HCT116 (cell line): Measurements from ENCODE around the gene RFC4. TPM values are rescaled to one million over a fixed set of nuclear protein-coding genes. Genes with fewer than 3 reads are reported as not detected.

Source experiments
- ATAC-seq: fragments of 200-7000 bp; cut with Tn5 transposase; 2 replicates; pipeline ENCODE4 v1.9.1; 2020; ENCODE audit warnings: mild to moderate bottlenecking, moderate library complexity
- BruUV-seq: library from RNA; stranded (reverse); fragments of 400-500 nt; replicated peaks from 2 replicates; lab custom pipeline; 2021; lab: Mats Ljungman, UMichigan
- CTCF ChIA-PET: fragments of 300-600 bp; sonication (Branson Sonifier 250); formaldehyde crosslinking; loops from one replicate; lab custom pipeline; 2021; ENCODE audit warnings: antibody characterized with exemption; lab: Charles Lee
- POLR2A ChIA-PET: fragments of 300-600, 350-600 bp; sonication (Branson Sonifier 250); formaldehyde crosslinking; loops from one replicate; lab custom pipeline; 2021; ENCODE audit warnings: antibody characterized with exemption; lab: Charles Lee
- RAD21 ChIA-PET, 2 experiments: fragments of 300-600 bp; sonication (Branson Sonifier 250); formaldehyde crosslinking; loops; one replicate each; lab custom pipeline; 2023; ENCODE audit warnings: low total read pairs in 2 of 2; ENCODE audit not compliant: uncharacterized antibody in 2 of 2, unreplicated experiment in 2 of 2, low non-redundant PET in 1 of 2; lab: Charles Lee
- DNase-seq: peaks from one replicate; pipeline ENCODE4 v3.0.0-alpha.2; 2010; ENCODE audit warnings: low read depth, low spot score
- H2AFZ ChIP-seq: fragments of 200-600 bp; shearing (Covaris generic), sonication (generic); 2 replicates; pipeline ENCODE4 v1.6.1; 2017; ENCODE audit warnings: low read depth, mixed run types, mixed read lengths, antibody characterized with exemption, low read length; ENCODE audit not compliant: poor library complexity, severe bottlenecking
- H3K27ac ChIP-seq: 2 replicates; pipeline ENCODE4 v1.5.1; 2012; ENCODE audit warnings: low read depth, low read length
- H3K27me3 ChIP-seq: fragments of 200-600 bp; sonication (generic); 2 replicates; pipeline ENCODE4 v1.6.1; 2016; ENCODE audit warnings: mixed run types, low read length, mixed read lengths; ENCODE audit not compliant: insufficient read depth
- H3K36me3 ChIP-seq, 2 experiments: fragments of 200-500 bp in 1 of 2; fragments of 200-600 bp in 1 of 2; sonication (Bioruptor generic) in 1 of 2; sonication (generic) in 1 of 2; 2 replicates each; pipeline versions ENCODE4 v1.5.1 to v1.6.1; 2014 to 2016; ENCODE audit warnings: low read length in 2 of 2, inconsistent platforms in 1 of 2, mixed read lengths in 1 of 2, mixed run types in 1 of 2; ENCODE audit not compliant: insufficient read depth in 2 of 2, control insufficient read depth in 1 of 2
- H3K4me1 ChIP-seq, 2 experiments: fragments of 200-600 bp in 1 of 2; sonication (generic) in 1 of 2; 2 replicates each; pipeline versions ENCODE4 v1.5.1 to v1.6.1; 2012 to 2017; ENCODE audit warnings: low read length in 2 of 2, inconsistent platforms in 1 of 2, mild to moderate bottlenecking in 1 of 2, mixed read lengths in 1 of 2, mixed run types in 1 of 2, moderate library complexity in 1 of 2; ENCODE audit not compliant: insufficient read depth in 2 of 2, control insufficient read depth in 1 of 2
- H3K4me2 ChIP-seq: fragments of 200-600 bp; sonication (generic); 2 replicates; pipeline ENCODE4 v1.6.1; 2017; ENCODE audit warnings: mixed run types, low read length, mixed read lengths
- H3K4me3 ChIP-seq, 2 experiments: fragments of 200-600 bp in 1 of 2; sonication (generic) in 1 of 2; replicated peaks in 1 of 2; 2 replicates each; pipeline ENCODE4 v1.5.1; 2011 to 2016; ENCODE audit warnings: low read length in 2 of 2, control low read depth in 1 of 2, low read depth in 1 of 2, mild to moderate bottlenecking in 1 of 2, mixed read lengths in 1 of 2, mixed run types in 1 of 2
- H3K79me2 ChIP-seq: fragments of 200-600 bp; sonication (generic); 2 replicates; pipeline ENCODE4 v1.6.1; 2017; ENCODE audit warnings: mild to moderate bottlenecking, mixed run types, low read length, moderate library complexity, mixed read lengths; ENCODE audit not compliant: insufficient read depth
- H3K9ac ChIP-seq: fragments of 200-600 bp; sonication (generic); 2 replicates; pipeline ENCODE4 v1.6.1; 2016; ENCODE audit warnings: low read length, mixed read lengths
- H3K9me2 ChIP-seq: fragments of 200-600 bp; sonication (generic), shearing (Covaris generic); 2 replicates; pipeline ENCODE4 v1.6.1; 2017; ENCODE audit warnings: mixed run types, mild to moderate bottlenecking, moderate library complexity; ENCODE audit not compliant: insufficient read depth
- H3K9me3 ChIP-seq, 2 experiments: fragments of 200-500 bp in 1 of 2; fragments of 200-600 bp in 1 of 2; sonication (Bioruptor generic) in 1 of 2; sonication (generic) in 1 of 2; 2 replicates each; pipeline ENCODE4 v1.6.1; 2014 to 2017; ENCODE audit warnings: low read length in 2 of 2, mixed read lengths in 2 of 2, inconsistent platforms in 1 of 2, low read depth in 1 of 2, mild to moderate bottlenecking in 1 of 2, mixed run types in 1 of 2, moderate library complexity in 1 of 2; ENCODE audit not compliant: control insufficient read depth in 1 of 2, insufficient read depth in 1 of 2
- H4K20me1 ChIP-seq: fragments of 200-600 bp; sonication (generic), shearing (Covaris generic); 2 replicates; pipeline ENCODE4 v1.6.1; 2017; ENCODE audit warnings: mixed run types, mild to moderate bottlenecking, moderate library complexity; ENCODE audit not compliant: insufficient read depth
- CBX3 ChIP-seq: IDR thresholded peaks from 2 replicates; pipeline ENCODE4 v1.6.1; 2012; ENCODE audit warnings: low read depth
- EGR1 ChIP-seq: IDR thresholded peaks from 2 replicates; pipeline ENCODE4 v1.6.1; 2012; ENCODE audit warnings: low read depth
- ELF1 ChIP-seq: IDR thresholded peaks from 2 replicates; pipeline ENCODE4 v1.6.1; 2012; ENCODE audit warnings: low read depth, borderline replicate concordance
- EZH2 ChIP-seq: fragments of 200-600 bp; sonication (generic); IDR thresholded peaks from 2 replicates; pipeline ENCODE4 v1.6.1; 2017; ENCODE audit warnings: antibody characterized with exemption, mixed run types
- FOSL1 ChIP-seq: IDR thresholded peaks from 2 replicates; pipeline ENCODE4 v1.6.1; 2012; ENCODE audit warnings: low read depth
- JUND ChIP-seq: IDR thresholded peaks from 2 replicates; pipeline ENCODE4 v1.6.1; 2012
- POLR2A ChIP-seq: IDR thresholded peaks from 2 replicates; pipeline ENCODE4 v1.7.0; 2011; ENCODE audit warnings: borderline replicate concordance; ENCODE audit not compliant: insufficient read depth, insufficient read length; ENCODE audit errors: extremely low read depth
- POLR2AphosphoS5 ChIP-seq: IDR thresholded peaks from 2 replicates; pipeline ENCODE4 v1.6.1; 2011; ENCODE audit warnings: mild to moderate bottlenecking, low read depth, low read length, moderate library complexity
- RAD21 ChIP-seq: IDR thresholded peaks from 2 replicates; pipeline ENCODE4 v1.6.1; 2012; ENCODE audit warnings: low read depth, mild to moderate bottlenecking
- SIN3A ChIP-seq: IDR thresholded peaks from 2 replicates; pipeline ENCODE4 v1.6.1; 2012; ENCODE audit warnings: low read depth
- SRF ChIP-seq: IDR thresholded peaks from 2 replicates; pipeline ENCODE4 v1.6.1; 2012; ENCODE audit warnings: low read depth
- TCF7L2 ChIP-seq: IDR thresholded peaks from 2 replicates; pipeline ENCODE4 v1.7.0; 2011; ENCODE audit warnings: borderline replicate concordance, inconsistent platforms; ENCODE audit not compliant: insufficient read depth, insufficient read length; ENCODE audit errors: extremely low read depth
- YY1 ChIP-seq: IDR thresholded peaks from 2 replicates; pipeline ENCODE4 v1.6.1; 2011; ENCODE audit warnings: low read length, low read depth, moderate library complexity, mild to moderate bottlenecking; ENCODE audit not compliant: insufficient replicate concordance; ENCODE audit errors: extremely low read depth
- ZFX ChIP-seq: fragments of 450-650 bp; IDR thresholded peaks from 2 replicates; pipeline ENCODE4 v1.6.1; 2017
- ZNF274 ChIP-seq: fragments of 200-500 bp; sonication (Bioruptor generic); IDR thresholded peaks from 2 replicates; pipeline ENCODE4 v1.6.1; 2014; ENCODE audit warnings: mild to moderate bottlenecking, low read depth, low read length, inconsistent platforms
- intact Hi-C: fragments of 100-400 bp; cut with micrococcal nuclease; formaldehyde crosslinking; loops from 2 replicates; pipeline ENCODE4 v1.10.0; 2022
- total RNA-seq: library from RNA; stranded (reverse); gene quantifications from one replicate; pipeline ENCODE4 v1.2.1, GENCODE V29; 2021; ENCODE audit not compliant: unreplicated experiment
- TF ChIP-seq, protein P1 (sequence below): IDR thresholded peaks from 2 replicates; pipeline ENCODE4 v1.6.1; 2012
- TF ChIP-seq, protein P2 (sequence below), 3 experiments: fragments of 200-600 bp in 1 of 3; sonication (generic) in 1 of 3; IDR thresholded peaks in 2 of 3; conservative IDR thresholded peaks in 1 of 3; 2 replicates each; pipeline ENCODE4 v1.5.1; 2012 to 2017; ENCODE audit warnings: low read depth in 2 of 3, low read length in 2 of 3, antibody characterized with exemption in 1 of 3, borderline replicate concordance in 1 of 3, control low read depth in 1 of 3, mild to moderate bottlenecking in 1 of 3, mixed read lengths in 1 of 3, mixed run types in 1 of 3, moderate library complexity in 1 of 3; ENCODE audit not compliant: insufficient read depth in 1 of 3
- TF ChIP-seq, protein P3 (sequence below): IDR thresholded peaks from 2 replicates; pipeline ENCODE4 v1.6.1; 2012; ENCODE audit warnings: low read depth
- TF ChIP-seq, protein P4 (sequence below): IDR thresholded peaks from 2 replicates; pipeline ENCODE4 v1.6.1; 2011; ENCODE audit warnings: mild to moderate bottlenecking, low read length, moderate library complexity; ENCODE audit not compliant: insufficient replicate concordance; ENCODE audit errors: extremely low read depth

The RFC4 gene
- total RNA-seq, 1 experiment from 2014 or later: 86.2 TPM

DNA sequence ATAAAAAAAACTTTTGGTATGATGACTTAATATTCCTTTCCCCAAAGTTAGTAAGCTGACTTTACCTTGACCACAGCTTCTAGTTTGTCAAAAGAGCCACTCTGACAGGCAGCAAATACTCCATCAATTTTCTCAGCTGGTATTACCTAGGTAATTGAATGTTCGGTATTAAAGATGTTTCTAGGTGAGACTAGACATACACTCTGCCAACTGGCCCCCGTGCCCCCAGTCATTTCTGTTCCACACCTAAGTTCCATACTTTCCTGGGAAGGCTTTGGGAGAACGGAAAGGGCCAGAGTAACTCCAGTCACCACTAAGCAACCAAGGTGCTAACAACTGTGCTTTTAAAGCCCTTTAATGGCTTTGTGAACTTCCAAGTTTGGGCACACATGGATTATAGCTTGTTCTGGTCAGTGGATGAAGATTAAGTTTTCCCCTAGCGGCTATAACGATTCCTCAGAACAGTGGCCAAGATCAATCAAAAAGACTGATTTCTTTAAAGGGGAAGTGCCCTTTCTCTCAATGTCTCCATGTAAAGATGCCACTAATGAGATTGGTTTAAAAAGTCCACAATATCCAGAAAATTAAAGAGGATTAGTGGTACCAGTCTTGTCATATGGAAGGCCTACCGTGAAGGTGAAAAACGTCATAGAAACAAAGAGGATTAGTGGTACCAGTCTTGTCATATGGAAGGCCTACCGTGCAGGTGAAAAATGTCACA lies 15.9 kb downstream of the RFC4 start:
- H3K4me3 ChIP-seq: no peak overlapping the region
- peaks cover 0 to 3% of the 10 kb centered on the region in 2 experiments; a peak in 1 of 4 replicates for H3K4me1 ChIP-seq
- DNase-seq (no peak), ATAC-seq (peak; percentile 61)
- H3K27me3 ChIP-seq: no peaks in the 10 kb centered on the region
- peaks cover 52 to 63% of the 10 kb centered on the region in 2 experiments for H3K36me3 ChIP-seq
- H3K79me2 ChIP-seq: peaks cover 35% of the 10 kb centered on the region
- RAD21 ChIA-PET: no interaction called here
- no TSS peak for BruUV-seq
- CTCF ChIA-PET: interaction anchor here (0.6 to 1.6 kb wide), 3 partner anchors 31 to 249 kb away, joined by 3 to 4 read pairs (median 3); no protein-coding TSS in a partner anchor
- no peak overlapping the region for H3K4me2 ChIP-seq
- intact Hi-C loops: no loop called here
- H3K27ac ChIP-seq: peak overlapping the region; percentile 20; the same call in 1 of the 2 replicates
- peaks cover 36% of the 10 kb centered on the region for H4K20me1 ChIP-seq
- no peak overlapping the region for H2AFZ ChIP-seq
- H3K9me2 ChIP-seq: no peaks in the 10 kb centered on the region
- H3K9ac ChIP-seq: no peak overlapping the region
- no peaks in the 10 kb centered on the region for H3K9me3 ChIP-seq
- POLR2A ChIA-PET: interaction anchor here (0.9 to 1.6 kb wide), 5 partner anchors 16 to 375 kb away, joined by 3 to 4 read pairs (median 4); partner anchors contain the start of gene RFC4
- TF ChIP-seq, protein P1, sequence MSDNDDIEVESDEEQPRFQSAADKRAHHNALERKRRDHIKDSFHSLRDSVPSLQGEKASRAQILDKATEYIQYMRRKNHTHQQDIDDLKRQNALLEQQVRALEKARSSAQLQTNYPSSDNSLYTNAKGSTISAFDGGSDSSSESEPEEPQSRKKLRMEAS: no peak; the same call in none of the 2 replicates
- TF ChIP-seq CBX3 (no peak), SIN3A (peak; percentile 81), YY1 (no peak), EZH2 (no peak), POLR2A (no peak), ZNF274 (no peak), FOSL1 (no peak; the same call in none of the 2 replicates), ELF1 (no peak; the same call in 1 of the 2 replicates), TCF7L2 (no peak), SRF (no peak; the same call in none of the 2 replicates), POLR2AphosphoS5 (peak; percentile 80), EGR1 (0 out of 2 replicates have a peak, but pooled peaks have one; percentile 25), ZFX (no peak), RAD21 (no peak), JUND (peak; percentile 61; the same call in 1 of the 2 replicates)
- TF ChIP-seq, protein P2, sequence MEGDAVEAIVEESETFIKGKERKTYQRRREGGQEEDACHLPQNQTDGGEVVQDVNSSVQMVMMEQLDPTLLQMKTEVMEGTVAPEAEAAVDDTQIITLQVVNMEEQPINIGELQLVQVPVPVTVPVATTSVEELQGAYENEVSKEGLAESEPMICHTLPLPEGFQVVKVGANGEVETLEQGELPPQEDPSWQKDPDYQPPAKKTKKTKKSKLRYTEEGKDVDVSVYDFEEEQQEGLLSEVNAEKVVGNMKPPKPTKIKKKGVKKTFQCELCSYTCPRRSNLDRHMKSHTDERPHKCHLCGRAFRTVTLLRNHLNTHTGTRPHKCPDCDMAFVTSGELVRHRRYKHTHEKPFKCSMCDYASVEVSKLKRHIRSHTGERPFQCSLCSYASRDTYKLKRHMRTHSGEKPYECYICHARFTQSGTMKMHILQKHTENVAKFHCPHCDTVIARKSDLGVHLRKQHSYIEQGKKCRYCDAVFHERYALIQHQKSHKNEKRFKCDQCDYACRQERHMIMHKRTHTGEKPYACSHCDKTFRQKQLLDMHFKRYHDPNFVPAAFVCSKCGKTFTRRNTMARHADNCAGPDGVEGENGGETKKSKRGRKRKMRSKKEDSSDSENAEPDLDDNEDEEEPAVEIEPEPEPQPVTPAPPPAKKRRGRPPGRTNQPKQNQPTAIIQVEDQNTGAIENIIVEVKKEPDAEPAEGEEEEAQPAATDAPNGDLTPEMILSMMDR (IDR thresholded peaks at IDR 0.05 in 2 of 3, conservative IDR thresholded peaks at IDR 0.05 in 1 of 3; ENCODE audit: borderline replicate concordance in 1 of 3, insufficient read depth in 1 of 3, low read depth in 2 of 3, low read length in 2 of 3): 0 out of 6 replicates have a peak, but pooled peaks of 1 of the 3 experiments have one; percentile 15
- TF ChIP-seq, protein P3, sequence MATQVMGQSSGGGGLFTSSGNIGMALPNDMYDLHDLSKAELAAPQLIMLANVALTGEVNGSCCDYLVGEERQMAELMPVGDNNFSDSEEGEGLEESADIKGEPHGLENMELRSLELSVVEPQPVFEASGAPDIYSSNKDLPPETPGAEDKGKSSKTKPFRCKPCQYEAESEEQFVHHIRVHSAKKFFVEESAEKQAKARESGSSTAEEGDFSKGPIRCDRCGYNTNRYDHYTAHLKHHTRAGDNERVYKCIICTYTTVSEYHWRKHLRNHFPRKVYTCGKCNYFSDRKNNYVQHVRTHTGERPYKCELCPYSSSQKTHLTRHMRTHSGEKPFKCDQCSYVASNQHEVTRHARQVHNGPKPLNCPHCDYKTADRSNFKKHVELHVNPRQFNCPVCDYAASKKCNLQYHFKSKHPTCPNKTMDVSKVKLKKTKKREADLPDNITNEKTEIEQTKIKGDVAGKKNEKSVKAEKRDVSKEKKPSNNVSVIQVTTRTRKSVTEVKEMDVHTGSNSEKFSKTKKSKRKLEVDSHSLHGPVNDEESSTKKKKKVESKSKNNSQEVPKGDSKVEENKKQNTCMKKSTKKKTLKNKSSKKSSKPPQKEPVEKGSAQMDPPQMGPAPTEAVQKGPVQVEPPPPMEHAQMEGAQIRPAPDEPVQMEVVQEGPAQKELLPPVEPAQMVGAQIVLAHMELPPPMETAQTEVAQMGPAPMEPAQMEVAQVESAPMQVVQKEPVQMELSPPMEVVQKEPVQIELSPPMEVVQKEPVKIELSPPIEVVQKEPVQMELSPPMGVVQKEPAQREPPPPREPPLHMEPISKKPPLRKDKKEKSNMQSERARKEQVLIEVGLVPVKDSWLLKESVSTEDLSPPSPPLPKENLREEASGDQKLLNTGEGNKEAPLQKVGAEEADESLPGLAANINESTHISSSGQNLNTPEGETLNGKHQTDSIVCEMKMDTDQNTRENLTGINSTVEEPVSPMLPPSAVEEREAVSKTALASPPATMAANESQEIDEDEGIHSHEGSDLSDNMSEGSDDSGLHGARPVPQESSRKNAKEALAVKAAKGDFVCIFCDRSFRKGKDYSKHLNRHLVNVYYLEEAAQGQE: no peak
- TF ChIP-seq, protein P4, sequence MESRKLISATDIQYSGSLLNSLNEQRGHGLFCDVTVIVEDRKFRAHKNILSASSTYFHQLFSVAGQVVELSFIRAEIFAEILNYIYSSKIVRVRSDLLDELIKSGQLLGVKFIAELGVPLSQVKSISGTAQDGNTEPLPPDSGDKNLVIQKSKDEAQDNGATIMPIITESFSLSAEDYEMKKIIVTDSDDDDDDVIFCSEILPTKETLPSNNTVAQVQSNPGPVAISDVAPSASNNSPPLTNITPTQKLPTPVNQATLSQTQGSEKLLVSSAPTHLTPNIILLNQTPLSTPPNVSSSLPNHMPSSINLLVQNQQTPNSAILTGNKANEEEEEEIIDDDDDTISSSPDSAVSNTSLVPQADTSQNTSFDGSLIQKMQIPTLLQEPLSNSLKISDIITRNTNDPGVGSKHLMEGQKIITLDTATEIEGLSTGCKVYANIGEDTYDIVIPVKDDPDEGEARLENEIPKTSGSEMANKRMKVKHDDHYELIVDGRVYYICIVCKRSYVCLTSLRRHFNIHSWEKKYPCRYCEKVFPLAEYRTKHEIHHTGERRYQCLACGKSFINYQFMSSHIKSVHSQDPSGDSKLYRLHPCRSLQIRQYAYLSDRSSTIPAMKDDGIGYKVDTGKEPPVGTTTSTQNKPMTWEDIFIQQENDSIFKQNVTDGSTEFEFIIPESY: no peak
